ENCODE results near the gene MAGI2.

MAGI2 gene

GRCh38 chr7:78448911-78449310, 1004.6 kb downstream of the MAGI2 start:
- no peak for DNase-seq

- DNase-seq: no peak
Measured at GRCh38 chr7:78444267-78444666, 1009.2 kb downstream of the MAGI2 start.

- DNase-seq: no peak
Measured at GRCh38 chr7:78443811-78444210, 1009.7 kb downstream of the MAGI2 start.

- DNase-seq: no peak
Measured at GRCh38 chr7:78441737-78442136, 1011.7 kb downstream of the MAGI2 start.

- no peak for DNase-seq
Measured at GRCh38 chr7:78438433-78438832, 1015.0 kb downstream of the MAGI2 start.

GRCh38 chr7:78437118-78437517, 1016.3 kb downstream of the MAGI2 start:
- DNase-seq: no peak

- no peak for DNase-seq
Measured at GRCh38 chr7:78435355-78435754, 1018.1 kb downstream of the MAGI2 start.

GRCh38 chr7:78434281-78434680, 1019.2 kb downstream of the MAGI2 start:
- DNase-seq: no peak

- DNase-seq: no peak
Measured at GRCh38 chr7:78433421-78433820, 1020.0 kb downstream of the MAGI2 start.

- DNase-seq: no peak
Measured at GRCh38 chr7:78429878-78430277, 1023.6 kb downstream of the MAGI2 start.

- DNase-seq: no peak
Measured at GRCh38 chr7:78427209-78427608, 1026.3 kb downstream of the MAGI2 start.

GRCh38 chr7:78420001-78420400, 1033.5 kb downstream of the MAGI2 start:
- DNase-seq: no peak

- DNase-seq: no peak
Measured at GRCh38 chr7:78417180-78417853, 1036.2 kb downstream of the MAGI2 start.

- no peak for DNase-seq
Measured at GRCh38 chr7:78413568-78413967, 1039.9 kb downstream of the MAGI2 start.

GRCh38 chr7:78412216-78412858, 1041.1 kb downstream of the MAGI2 start:
- DNase-seq: no peak

- DNase-seq: no peak
Measured at GRCh38 chr7:78407031-78407430, 1046.4 kb downstream of the MAGI2 start.

GRCh38 chr7:78406531-78406930, 1046.9 kb downstream of the MAGI2 start:
- DNase-seq: no peak

- DNase-seq: no peak
Measured at GRCh38 chr7:78402096-78402495, 1051.4 kb downstream of the MAGI2 start.

- no peak for DNase-seq
Measured at GRCh38 chr7:78400038-78400437, 1053.4 kb downstream of the MAGI2 start.

- no peak for DNase-seq
Measured at GRCh38 chr7:78399033-78399769, 1054.3 kb downstream of the MAGI2 start.

- no peak for DNase-seq
Measured at GRCh38 chr7:78398576-78398975, 1054.9 kb downstream of the MAGI2 start.

- no peak for DNase-seq
Measured at GRCh38 chr7:78398081-78398480, 1055.4 kb downstream of the MAGI2 start.

GRCh38 chr7:78396210-78396609, 1057.3 kb downstream of the MAGI2 start:
- DNase-seq: no peak

Measured in stimulated activated CD4-positive, alpha-beta T cell treated with anti-CD3 and anti-CD28 coated beads, Interleukin-15, amount 100 ng/mL, for 24 hours (primary cell).